CD8-positive, alpha-beta memory T cell (primary cell): Measurements from ENCODE around the gene DHX29. TPM values are rescaled to one million over a fixed set of nuclear protein-coding genes. Genes with fewer than 3 reads are reported as not detected.

Experiments used
- polyA plus RNA-seq: library from polyadenylated mRNA; unstranded; fragments of 300-500 nt; fragmentation: Illumina TruSeq; gene quantifications from one replicate; pipeline ENCODE4 v1.2.3, GENCODE V29; 2021
- total RNA-seq, 2 experiments: library from RNA; stranded (reverse); gene quantifications; one replicate each; pipeline ENCODE4 v1.2.3, GENCODE V29; 2021

The DHX29 gene
- total and polyA plus RNA-seq, 3 experiments from 2014 or later, result 21.6 to 25.5 (median 21.7) TPM

Other genes with a start within 250 kb of the DHX29 start
- gene GZMA, start 205.0 kb downstream of the DHX29 start, total RNA-seq, result 10 to 100 TPM; 13.3 to 15.1 TPM
- 1,138 TPM for gene GZMA, start 205.0 kb downstream of the DHX29 start, polyA plus RNA-seq
- gene GPX8, start 147.5 kb downstream of the DHX29 start, total RNA-seq, result not detected
- gene GPX8, start 147.5 kb downstream of the DHX29 start, polyA plus RNA-seq, result not detected
- gene CDC20B, start 134.5 kb downstream of the DHX29 start, total RNA-seq, result under 1 TPM in 1 of 2 experiments, not detected in 1; 0.16 TPM
- gene CDC20B, start 134.5 kb downstream of the DHX29 start, polyA plus RNA-seq, result not detected
- not detected for gene MCIDAS, start 80.4 kb downstream of the DHX29 start, total RNA-seq
- not detected for gene MCIDAS, start 80.4 kb downstream of the DHX29 start, polyA plus RNA-seq
- gene CCNO, start 74.1 kb downstream of the DHX29 start, total RNA-seq, result under 1 TPM in 1 of 2 experiments, not detected in 1; 0.20 TPM
- gene CCNO, start 74.1 kb downstream of the DHX29 start, polyA plus RNA-seq, result 0.12 TPM
- 100 to 1,000 TPM in 1 of 2 experiments, 10 to 100 TPM in 1; 98.9 to 109 TPM for gene MTREX, start 295 bp upstream of the DHX29 start, total RNA-seq
- gene MTREX, start 295 bp upstream of the DHX29 start, polyA plus RNA-seq, result 32.4 TPM
- 10 to 100 TPM; 14.7 to 15.5 TPM for gene PLPP1, start 227.3 kb upstream of the DHX29 start, total RNA-seq
- gene PLPP1, start 227.3 kb upstream of the DHX29 start, polyA plus RNA-seq, result 6.7 TPM